ENCODE measurements around the gene CKAP2L.

The CKAP2L gene

DNA sequence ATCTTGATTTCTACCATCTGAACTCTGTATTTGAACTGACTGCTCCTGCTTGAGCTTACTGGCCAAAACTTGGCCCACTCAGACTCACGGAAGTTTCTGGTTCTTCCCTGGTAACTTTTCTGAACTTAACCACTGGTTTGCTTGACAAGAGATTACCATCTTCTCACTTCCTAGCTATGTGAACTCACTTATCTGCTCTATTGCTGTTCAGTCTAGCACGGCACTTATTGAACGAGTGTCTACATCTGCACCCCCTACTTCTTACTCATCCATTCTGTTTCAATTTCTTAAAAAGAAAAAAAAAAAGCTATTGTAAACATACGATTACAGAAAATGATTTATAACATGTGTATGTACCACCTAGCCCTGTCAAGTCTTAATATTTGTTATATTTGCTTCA lies 9.0 kb downstream of the CKAP2L start:
- Mint-ChIP-seq H3K4me1 (peaks cover 2% of the 10 kb centered on the region), H3K4me3 (no peak overlapping the region), H3K27ac (no peak overlapping the region)

DNA sequence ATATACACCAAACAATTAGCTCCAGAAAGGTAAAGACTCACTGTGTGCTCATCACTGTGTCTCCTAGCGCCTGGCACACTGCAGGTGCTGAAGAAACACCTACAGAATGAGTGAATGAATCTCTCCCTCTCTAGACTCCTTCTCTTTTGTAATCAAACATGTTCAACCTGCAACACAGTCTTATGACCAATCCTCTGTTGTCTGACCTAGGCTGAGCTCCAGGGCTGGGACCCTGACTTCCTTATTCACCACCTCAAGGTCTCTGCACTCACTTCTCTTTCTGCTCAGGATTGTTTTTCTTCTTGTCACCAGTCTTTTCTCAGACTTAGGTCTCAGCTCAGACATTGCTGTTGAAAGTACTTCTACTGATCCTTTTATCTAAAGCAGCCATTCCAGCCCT lies 9.8 kb downstream of the CKAP2L start:
- Mint-ChIP-seq H3K9me3 (no peaks in the 10 kb centered on the region), H3K27me3 (no peaks in the 10 kb centered on the region), H3K36me3 (no peaks in the 10 kb centered on the region), H3K4me1 (peaks cover 10% of the 10 kb centered on the region), H3K27ac (no peak overlapping the region), H3K4me3 (no peak overlapping the region)

More for the DNA sequence above, 9.0 kb downstream of the CKAP2L start:
- Mint-ChIP-seq H3K27me3 (no peaks in the 10 kb centered on the region), H3K9me3 (no peaks in the 10 kb centered on the region), H3K36me3 (no peaks in the 10 kb centered on the region)

DNA sequence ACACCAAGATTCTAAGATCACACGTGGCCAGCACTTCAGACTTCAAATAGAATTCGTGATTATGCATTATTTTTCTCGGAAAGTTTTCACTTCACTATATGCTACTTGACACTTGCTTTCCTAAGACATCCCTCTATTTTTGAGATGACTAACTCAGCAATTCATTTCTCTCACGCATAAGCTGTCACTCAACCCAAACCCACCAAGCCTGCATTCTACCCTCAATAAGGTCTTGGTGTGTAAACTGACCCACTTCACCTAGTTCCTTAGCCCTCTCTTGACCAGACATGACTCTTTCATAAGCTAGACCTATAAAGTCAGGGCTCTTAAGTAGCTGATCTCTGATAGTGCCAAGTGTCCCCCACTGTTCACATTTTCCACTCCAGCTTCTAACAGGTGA lies 11.7 kb downstream of the CKAP2L start:
- no peaks in the 10 kb centered on the region for H3K36me3 Mint-ChIP-seq
- no peak overlapping the region for H3K27ac Mint-ChIP-seq
- H3K9me3 Mint-ChIP-seq: no peaks in the 10 kb centered on the region
- H3K4me1 Mint-ChIP-seq: peaks cover 10% of the 10 kb centered on the region
- H3K4me3 Mint-ChIP-seq: no peak overlapping the region
- H3K27me3 Mint-ChIP-seq: no peaks in the 10 kb centered on the region

DNA sequence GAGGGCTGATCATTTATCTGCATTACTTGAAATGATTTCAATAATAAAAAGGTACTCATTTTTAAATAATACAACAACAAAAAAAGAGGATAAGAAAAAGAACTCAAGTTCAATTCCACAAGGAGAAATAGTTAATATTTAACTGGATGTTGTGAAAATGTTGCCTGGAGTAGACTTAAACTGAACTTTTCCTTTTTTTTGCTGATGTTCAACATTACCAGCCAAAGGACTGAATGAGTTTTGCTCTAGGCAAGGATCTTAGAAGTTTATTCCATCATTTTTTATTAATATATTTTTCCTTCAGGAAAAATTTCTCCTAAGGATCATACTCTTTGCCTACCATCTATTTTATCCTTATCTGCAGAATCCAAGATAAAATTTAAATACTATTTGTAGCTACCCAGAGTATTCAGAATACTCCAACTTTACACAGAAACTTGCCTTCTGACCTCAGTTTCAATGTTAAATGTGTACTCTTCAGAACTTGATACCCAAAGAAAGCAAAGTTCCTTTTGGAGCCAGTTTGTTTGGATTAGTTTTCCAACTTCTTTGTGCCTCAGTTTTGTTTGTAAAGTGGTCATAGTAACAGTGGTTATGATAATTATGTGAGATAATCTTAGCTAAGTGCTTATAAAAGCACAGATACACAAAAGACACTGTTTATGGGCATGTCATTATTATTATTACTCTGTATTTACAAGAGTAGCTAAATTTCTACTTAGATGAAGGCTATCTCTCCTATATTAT lies 12.8 kb downstream of the CKAP2L start:
- Mint-ChIP-seq H3K9me3 (no peaks in the 10 kb centered on the region), H3K4me1 (peaks cover 10% of the 10 kb centered on the region), H3K27ac (no peak overlapping the region), H3K4me3 (no peak overlapping the region), H3K36me3 (no peaks in the 10 kb centered on the region), H3K27me3 (no peaks in the 10 kb centered on the region)

DNA sequence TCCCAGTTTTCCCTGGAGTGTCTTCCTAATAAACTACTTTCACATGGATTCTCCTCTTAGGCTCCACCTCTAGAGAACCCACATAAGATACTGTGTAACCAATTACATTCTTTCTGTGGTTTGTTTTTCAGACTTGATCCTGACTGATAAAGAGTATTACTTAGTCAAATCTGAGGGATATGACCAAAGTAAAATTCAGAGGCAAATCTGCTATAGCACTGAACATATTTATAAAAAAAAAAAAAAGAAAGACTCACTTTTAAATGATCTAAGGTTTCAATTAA lies 13.9 kb downstream of the CKAP2L start:
- H3K36me3 Mint-ChIP-seq: no peaks in the 10 kb centered on the region
- H3K4me3 Mint-ChIP-seq: no peak overlapping the region
- no peak overlapping the region for H3K27ac Mint-ChIP-seq
- H3K9me3 Mint-ChIP-seq: no peaks in the 10 kb centered on the region
- peaks cover 10% of the 10 kb centered on the region for H3K4me1 Mint-ChIP-seq
- H3K27me3 Mint-ChIP-seq: no peaks in the 10 kb centered on the region

DNA sequence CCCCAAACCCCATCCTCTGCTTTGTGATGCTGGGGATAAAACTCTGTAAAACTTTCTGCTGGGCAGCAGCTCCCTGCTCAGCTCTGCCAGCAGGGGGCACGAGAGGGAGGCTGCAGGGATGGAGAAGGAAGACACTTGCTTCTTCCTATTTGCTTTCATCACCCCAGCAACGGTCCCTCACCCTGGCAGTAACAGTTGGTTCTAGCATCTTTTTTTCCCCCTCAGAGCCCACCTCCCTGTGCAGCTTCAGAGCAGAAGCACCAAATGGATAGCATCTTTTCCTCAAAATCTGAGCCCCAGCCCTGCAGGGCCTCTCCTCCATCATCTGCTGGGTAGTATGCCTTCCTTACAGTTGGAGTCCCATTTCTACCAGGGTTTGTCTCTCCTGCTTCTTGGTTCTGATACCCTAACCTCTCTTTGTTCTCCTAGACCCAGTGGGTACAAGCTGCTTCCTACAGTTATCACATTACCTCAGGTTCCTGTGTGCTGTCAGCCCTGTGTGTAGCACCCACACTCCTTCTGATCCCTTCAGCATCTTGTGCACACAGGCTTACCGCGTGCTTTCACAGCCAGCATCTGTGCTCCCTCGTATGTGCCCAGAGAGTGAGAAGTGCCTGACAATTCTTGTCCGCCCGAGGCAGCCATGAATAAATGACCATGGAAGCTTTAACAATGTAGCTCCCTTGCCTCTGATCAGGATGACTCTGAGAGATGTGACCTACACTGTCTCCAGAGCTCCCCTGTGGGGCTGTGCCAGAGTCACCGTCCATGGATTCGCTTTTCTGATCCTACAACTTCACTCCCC lies 14.5 kb downstream of the CKAP2L start:
- peaks cover 10% of the 10 kb centered on the region for H3K4me1 Mint-ChIP-seq
- no peaks in the 10 kb centered on the region for H3K36me3 Mint-ChIP-seq
- no peaks in the 10 kb centered on the region for H3K9me3 Mint-ChIP-seq
- H3K27me3 Mint-ChIP-seq: no peaks in the 10 kb centered on the region
- no peak overlapping the region for H3K4me3 Mint-ChIP-seq
- H3K27ac Mint-ChIP-seq: no peak overlapping the region

DNA sequence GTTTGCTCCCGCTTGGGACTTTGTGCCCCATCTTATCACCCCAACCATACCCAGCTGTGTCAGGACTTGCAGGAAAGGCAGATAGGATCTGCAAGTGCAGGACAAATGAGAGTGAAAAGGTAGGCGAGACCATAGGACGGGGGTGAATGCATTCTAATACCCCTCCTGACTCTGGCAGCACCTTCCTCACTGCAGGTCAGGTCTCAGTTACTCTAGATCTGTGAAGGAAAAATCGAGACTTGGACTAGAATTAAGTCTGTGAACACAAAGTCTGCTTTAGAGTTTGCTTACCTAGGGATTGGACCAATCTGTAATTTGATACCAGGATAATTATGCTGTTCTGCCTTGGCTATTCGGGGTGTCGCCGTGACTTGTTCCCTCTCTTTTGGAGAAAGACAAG lies 23.9 kb downstream of the CKAP2L start:
- Mint-ChIP-seq H3K36me3 (no peaks in the 10 kb centered on the region), H3K27ac (no peak overlapping the region), H3K4me1 (no peaks in the 10 kb centered on the region), H3K27me3 (no peaks in the 10 kb centered on the region), H3K4me3 (no peak overlapping the region), H3K9me3 (no peaks in the 10 kb centered on the region)

DNA sequence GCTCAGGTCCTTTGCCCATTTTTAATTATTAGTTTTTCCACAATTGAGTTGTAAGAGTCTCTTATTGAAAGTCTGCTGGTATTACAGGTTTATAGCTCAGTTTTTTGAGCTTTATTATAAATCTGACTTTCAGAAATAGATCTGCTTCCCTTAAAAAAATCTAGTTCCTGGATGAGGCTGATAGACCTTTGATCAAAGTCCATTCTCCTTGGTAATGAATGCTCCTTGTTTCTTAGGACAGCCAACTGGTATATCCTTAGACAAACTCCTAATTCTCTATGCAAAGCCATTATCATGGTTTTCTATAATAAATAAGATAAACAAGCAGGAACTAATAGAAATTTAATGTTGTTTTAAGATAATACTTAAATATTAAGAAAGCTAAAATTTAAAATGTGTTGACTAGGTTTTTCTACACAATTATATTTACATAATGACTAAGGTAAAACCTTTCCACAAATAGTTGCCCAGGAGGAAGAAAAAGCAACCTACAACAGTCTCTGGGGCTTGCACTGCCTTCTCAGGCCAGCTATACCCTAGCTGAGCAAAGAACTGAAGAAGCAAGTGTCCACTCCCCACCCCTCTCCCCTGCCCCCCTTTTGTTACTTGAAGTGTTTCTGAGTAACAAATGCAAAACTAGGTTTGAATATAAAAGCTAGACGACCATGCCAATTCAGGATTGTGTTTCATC lies 26.7 kb downstream of the CKAP2L start:
- no peaks in the 10 kb centered on the region for H3K36me3 Mint-ChIP-seq
- H3K4me1 Mint-ChIP-seq: no peaks in the 10 kb centered on the region
- H3K4me3 Mint-ChIP-seq: no peak overlapping the region
- H3K9me3 Mint-ChIP-seq: no peaks in the 10 kb centered on the region
- no peaks in the 10 kb centered on the region for H3K27me3 Mint-ChIP-seq
- no peak overlapping the region for H3K27ac Mint-ChIP-seq

DNA sequence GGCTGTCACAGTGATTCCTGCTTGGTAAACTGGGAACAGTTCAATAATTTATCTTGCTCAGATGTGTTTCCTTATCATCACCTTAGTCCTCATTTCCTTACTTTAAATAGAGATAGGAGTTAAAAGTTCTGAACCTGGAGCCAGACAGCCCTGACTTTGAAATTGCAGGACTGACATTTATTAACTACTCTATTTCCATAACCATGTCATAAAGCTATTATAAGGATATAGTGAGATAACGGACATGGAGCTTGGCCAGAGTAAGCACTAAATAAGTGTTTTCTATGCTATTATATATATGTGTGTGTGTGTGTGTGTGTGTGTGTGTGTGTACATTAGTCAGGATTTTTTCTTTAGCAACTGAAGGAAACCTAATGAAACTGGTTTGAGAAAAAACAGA lies 30.5 kb downstream of the CKAP2L start:
- Mint-ChIP-seq H3K27me3 (no peaks in the 10 kb centered on the region), H3K27ac (no peak overlapping the region), H3K36me3 (no peaks in the 10 kb centered on the region), H3K9me3 (no peaks in the 10 kb centered on the region), H3K4me3 (no peak overlapping the region), H3K4me1 (no peaks in the 10 kb centered on the region)

DNA sequence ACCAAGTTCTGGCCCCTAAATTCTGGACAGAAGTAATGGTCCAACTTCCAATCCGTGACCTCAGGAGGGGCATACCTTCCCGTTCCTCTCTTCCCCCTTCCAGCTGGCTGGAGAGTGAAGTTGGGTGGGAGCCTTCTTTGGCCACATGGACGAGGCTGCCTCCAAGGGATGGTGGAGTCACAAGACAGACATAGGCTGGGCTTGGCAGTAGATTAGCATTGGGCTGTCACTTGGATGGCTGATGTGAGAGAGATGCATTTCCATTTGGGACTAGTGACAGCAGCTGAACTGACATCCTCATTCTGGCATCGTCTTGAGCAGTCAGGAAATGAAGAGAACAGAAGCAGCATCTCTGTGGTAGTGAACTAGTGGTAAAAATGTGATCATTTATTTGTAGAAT lies 31.0 kb downstream of the CKAP2L start:
- no peaks in the 10 kb centered on the region for H3K9me3 Mint-ChIP-seq
- no peak overlapping the region for H3K4me3 Mint-ChIP-seq
- H3K27me3 Mint-ChIP-seq: peaks cover under 1% of the 10 kb centered on the region
- H3K36me3 Mint-ChIP-seq: no peaks in the 10 kb centered on the region
- H3K27ac Mint-ChIP-seq: no peak overlapping the region
- no peaks in the 10 kb centered on the region for H3K4me1 Mint-ChIP-seq

DNA sequence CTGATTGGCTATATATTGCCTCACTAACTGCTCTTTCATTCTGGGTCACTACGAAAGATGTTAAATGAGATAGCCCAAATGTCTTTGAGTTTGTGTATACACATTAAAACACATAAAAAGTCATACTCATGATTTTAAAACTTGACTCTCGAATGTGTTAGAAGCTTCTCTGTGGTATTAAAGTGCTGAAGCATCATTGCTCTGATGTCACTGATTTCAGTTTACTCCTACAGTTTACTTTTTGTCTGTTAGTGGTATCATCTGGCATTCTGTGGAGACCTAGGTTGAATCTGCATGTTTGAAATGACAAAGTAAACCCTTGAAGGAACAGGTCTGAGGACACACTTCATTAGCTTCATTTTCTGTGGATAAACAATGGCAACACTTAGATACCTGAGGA lies 32.9 kb downstream of the CKAP2L start:
- Mint-ChIP-seq H3K27me3 (peaks cover 2% of the 10 kb centered on the region), H3K4me3 (no peak overlapping the region), H3K4me1 (no peaks in the 10 kb centered on the region), H3K27ac (no peak overlapping the region), H3K9me3 (no peaks in the 10 kb centered on the region), H3K36me3 (no peaks in the 10 kb centered on the region)

DNA sequence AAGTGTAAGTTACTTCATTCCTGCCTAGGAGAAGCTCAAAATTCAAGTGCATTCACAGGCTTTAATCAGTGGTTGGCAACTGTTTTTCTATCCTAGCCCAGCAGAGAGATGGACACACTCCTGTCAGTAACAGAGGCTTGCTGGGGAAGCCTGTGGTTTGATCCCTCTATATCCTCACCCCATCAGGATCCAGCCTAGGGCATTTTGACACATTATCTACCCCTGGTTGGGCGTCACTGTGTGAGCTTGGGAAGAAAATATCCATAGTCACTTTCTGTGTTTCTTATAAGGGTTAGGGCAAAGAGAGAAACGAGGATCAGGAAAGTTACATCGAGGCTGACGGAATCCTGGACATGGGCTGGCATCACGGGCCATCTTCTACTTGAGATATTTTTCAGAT lies 33.6 kb downstream of the CKAP2L start:
- H3K27me3 Mint-ChIP-seq: peaks cover 2% of the 10 kb centered on the region
- H3K4me3 Mint-ChIP-seq: no peak overlapping the region
- H3K27ac Mint-ChIP-seq: no peak overlapping the region
- no peaks in the 10 kb centered on the region for H3K9me3 Mint-ChIP-seq
- H3K36me3 Mint-ChIP-seq: no peaks in the 10 kb centered on the region
- no peaks in the 10 kb centered on the region for H3K4me1 Mint-ChIP-seq

DNA sequence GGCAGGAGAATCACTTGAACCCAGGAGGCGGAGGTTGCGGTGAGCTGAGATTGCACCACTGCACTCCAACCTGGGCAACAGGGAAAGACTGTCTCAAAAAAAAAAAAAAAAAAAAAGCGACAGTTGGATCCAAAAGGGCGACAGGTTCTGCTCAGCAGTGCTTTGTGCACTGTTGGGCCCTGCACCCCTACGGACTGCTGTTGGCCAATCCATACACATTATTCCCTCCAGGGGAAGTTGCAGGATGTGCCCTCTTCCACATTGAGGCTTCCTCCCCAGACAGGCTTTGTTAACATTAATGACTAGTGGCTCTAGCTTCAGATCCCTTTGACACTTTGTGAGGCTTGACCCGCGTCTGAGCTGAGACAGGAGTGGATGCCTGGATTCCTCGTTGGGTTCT lies 34.2 kb downstream of the CKAP2L start:
- no peaks in the 10 kb centered on the region for H3K36me3 Mint-ChIP-seq
- no peaks in the 10 kb centered on the region for H3K4me1 Mint-ChIP-seq
- H3K27me3 Mint-ChIP-seq: peaks cover 2% of the 10 kb centered on the region
- no peak overlapping the region for H3K4me3 Mint-ChIP-seq
- H3K27ac Mint-ChIP-seq: no peak overlapping the region
- no peaks in the 10 kb centered on the region for H3K9me3 Mint-ChIP-seq

DNA sequence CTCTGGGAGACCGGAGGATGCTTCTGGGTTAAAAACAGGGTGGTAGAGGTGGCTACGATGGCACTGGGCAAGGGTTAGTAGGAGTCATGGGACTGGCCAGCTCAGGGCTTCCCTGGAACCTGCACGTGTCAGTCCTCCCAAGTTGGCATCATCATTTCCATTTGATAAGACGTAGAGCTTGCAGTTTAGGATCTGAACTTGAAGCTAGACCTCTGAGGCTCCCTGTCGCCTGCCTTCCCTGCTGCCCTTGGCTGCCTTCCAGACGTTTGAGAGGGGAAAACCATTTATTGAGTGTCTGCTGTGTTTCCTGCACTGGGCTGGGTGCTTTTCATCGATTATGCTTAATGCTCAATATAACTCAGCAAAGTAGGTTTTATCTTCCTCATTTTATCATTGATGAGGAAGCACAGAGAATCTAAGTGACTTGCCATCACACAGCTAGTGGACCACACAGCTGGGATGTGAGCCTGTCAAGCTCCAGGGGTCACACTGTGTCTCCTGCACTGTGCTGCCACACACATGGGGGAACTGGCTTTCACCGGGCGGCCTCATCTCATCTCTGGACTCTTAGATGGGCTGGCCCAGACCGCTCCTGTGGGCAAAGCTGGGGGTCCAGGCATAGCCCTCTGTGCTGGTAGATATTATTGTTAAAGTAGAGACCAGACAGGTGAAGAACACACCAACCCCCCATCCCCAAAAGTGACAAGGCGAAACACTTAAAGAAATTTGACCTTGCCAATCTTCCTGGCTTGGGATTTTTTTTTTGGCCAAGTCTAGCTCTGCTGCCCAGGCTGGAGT lies 35.8 kb downstream of the CKAP2L start:
- H3K4me1 Mint-ChIP-seq: no peaks in the 10 kb centered on the region

DNA sequence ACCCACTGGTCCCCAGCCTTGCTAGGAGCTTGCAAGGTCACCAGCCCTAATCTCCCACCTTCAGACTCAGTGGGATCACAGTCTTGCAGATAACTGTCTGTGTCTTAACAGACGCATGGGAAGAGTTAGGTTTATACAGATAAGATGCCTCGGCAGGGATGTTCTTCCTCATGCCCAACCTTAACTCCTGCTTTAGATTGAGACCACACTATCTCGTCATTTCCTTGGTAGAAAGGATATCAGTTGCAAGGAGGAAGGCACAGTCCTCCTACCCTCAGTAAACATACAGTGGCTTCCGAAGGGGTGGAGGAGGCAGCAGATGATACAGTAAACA lies 36.4 kb downstream of the CKAP2L start:
- Mint-ChIP-seq H3K4me3 (no peak overlapping the region), H3K27ac (no peak overlapping the region), H3K9me3 (no peaks in the 10 kb centered on the region), H3K36me3 (no peaks in the 10 kb centered on the region), H3K4me1 (no peaks in the 10 kb centered on the region), H3K27me3 (peaks cover 2% of the 10 kb centered on the region)

More for the DNA sequence above, 35.8 kb downstream of the CKAP2L start:
- Mint-ChIP-seq H3K27me3 (peaks cover 2% of the 10 kb centered on the region), H3K27ac (no peak overlapping the region), H3K36me3 (no peaks in the 10 kb centered on the region), H3K4me3 (no peak overlapping the region), H3K9me3 (no peaks in the 10 kb centered on the region)

Data from activated naive CD4-positive, alpha-beta T cell treated with anti-CD3 and anti-CD28 coated beads, Interleukin-2, amount 50 U/mL, for 24 hours (primary cell).